Activated CD8-positive, alpha-beta T cell treated with anti-CD3 and anti-CD28 coated beads, Interleukin-2, amount 10 ng/mL, durations not matched to agents 7 days and 5 days (primary cell): ENCODE data around the gene PTH2R. TPM values are rescaled to one million over a fixed set of nuclear protein-coding genes. Genes with fewer than 3 reads are reported as not detected.
A peak's percentile ranks its signal among the peaks of the same experiment; 100 is the strongest.
"Not testable (repeated sequence)": the region's sequence is repeated elsewhere in the genome, so short reads cannot be mapped to it uniquely, and the experiment has no call there.

Source experiments
- ATAC-seq: fragments of 150-1000 bp; cut with Tn5 transposase; one replicate; pipeline ENCODE4 v1.10.0; 2021; ENCODE audit warnings: moderate library complexity
- CTCF ChIA-PET: fragments of 350-600 bp; sonication (Branson Sonifier 250); formaldehyde crosslinking; loops from one replicate; lab custom pipeline; 2021; ENCODE audit warnings: antibody characterized with exemption; lab: Charles Lee
- POLR2A ChIA-PET: fragments of 350-600 bp; sonication (Branson Sonifier 250); formaldehyde crosslinking; loops from one replicate; lab custom pipeline; 2021; ENCODE audit warnings: antibody characterized with exemption; lab: Charles Lee
- DNase-seq: peaks from one replicate; pipeline ENCODE4 v3.0.0-alpha.2; 2020
- H3K27ac Mint-ChIP-seq: one replicate; pipeline ENCODE4 v1.8.0; 2021; ENCODE audit warnings: mild to moderate bottlenecking, mixed read lengths
- H3K27me3 Mint-ChIP-seq: one replicate; pipeline ENCODE4 v1.8.0; 2021; ENCODE audit warnings: low read depth, mixed read lengths
- H3K36me3 Mint-ChIP-seq: one replicate; pipeline ENCODE4 v1.8.0; 2021; ENCODE audit warnings: low read depth, mixed read lengths
- H3K4me1 Mint-ChIP-seq: one replicate; pipeline ENCODE4 v1.8.0; 2021; ENCODE audit warnings: low read depth, mixed read lengths
- H3K4me3 Mint-ChIP-seq: one replicate; pipeline ENCODE4 v1.8.0; 2021; ENCODE audit warnings: mild to moderate bottlenecking, mixed read lengths
- H3K9me3 Mint-ChIP-seq: one replicate; pipeline ENCODE4 v1.8.0; 2022; ENCODE audit warnings: mixed read lengths; ENCODE audit not compliant: insufficient read depth
- total RNA-seq, 2 experiments: library from RNA; stranded (reverse); gene quantifications; one replicate each; pipeline ENCODE4 v1.2.3, GENCODE V29; 2021

The PTH2R gene
- total RNA-seq, 2 experiments from 2014 or later: 0.13 TPM; not detected in 1

- DNase-seq (no peak), ATAC-seq (no peak)
- Mint-ChIP-seq H3K27me3 (peaks cover 14% of the 10 kb centered on the region), H3K36me3 (no peaks in the 10 kb centered on the region), H3K4me3 (no peak overlapping the region), H3K9me3 (no peaks in the 10 kb centered on the region), H3K27ac (no peak overlapping the region), H3K4me1 (no peaks in the 10 kb centered on the region)
- ChIA-PET CTCF (no interaction called here), POLR2A (no interaction called here)
These were observed 35.5 kb upstream of the PTH2R start for GRCh38 chr2:208370881-208371633.

- peaks cover 14% of the 10 kb centered on the region for H3K27me3 Mint-ChIP-seq
- POLR2A ChIA-PET: no interaction called here
- no peaks in the 10 kb centered on the region for H3K4me1 Mint-ChIP-seq
- H3K9me3 Mint-ChIP-seq: no peaks in the 10 kb centered on the region
- H3K27ac Mint-ChIP-seq: no peak overlapping the region
- CTCF ChIA-PET: no interaction called here
- no peaks in the 10 kb centered on the region for H3K36me3 Mint-ChIP-seq
- ATAC-seq: no peak
- DNase-seq: no peak
- no peak overlapping the region for H3K4me3 Mint-ChIP-seq
These were observed 35.0 kb upstream of the PTH2R start for GRCh38 chr2:208371634-208371935.

GRCh38 chr2:208373460-208374089 is 33.0 kb upstream of the PTH2R start:
- no peak overlapping the region for H3K27ac Mint-ChIP-seq
- H3K4me1 Mint-ChIP-seq: no peaks in the 10 kb centered on the region
- POLR2A ChIA-PET: no interaction called here
- CTCF ChIA-PET: interaction anchor here (0.6 to 1.8 kb wide), 7 partner anchors 12 to 198 kb away, joined by 3 to 6 read pairs (median 3); no protein-coding TSS in a partner anchor
- no peaks in the 10 kb centered on the region for H3K36me3 Mint-ChIP-seq
- no peak for ATAC-seq
- H3K9me3 Mint-ChIP-seq: no peaks in the 10 kb centered on the region
- H3K27me3 Mint-ChIP-seq: peaks cover 14% of the 10 kb centered on the region
- peak; percentile 42 for DNase-seq
- H3K4me3 Mint-ChIP-seq: no peak overlapping the region

- ChIA-PET POLR2A (no interaction called here), CTCF (interaction anchor here (1.3 kb wide), 1 partner anchor 20 kb away, joined by 3 read pairs; no protein-coding TSS in a partner anchor)
- Mint-ChIP-seq H3K4me3 (no peak overlapping the region), H3K27ac (no peak overlapping the region), H3K27me3 (peaks cover 20% of the 10 kb centered on the region), H3K4me1 (no peaks in the 10 kb centered on the region), H3K36me3 (no peaks in the 10 kb centered on the region), H3K9me3 (no peaks in the 10 kb centered on the region)
- no peak for ATAC-seq
- DNase-seq: no peak
These were observed 31.0 kb upstream of the PTH2R start for GRCh38 chr2:208375491-208376068.

GRCh38 chr2:208377344-208377860 is 29.2 kb upstream of the PTH2R start:
- ATAC-seq, POLR2A ChIA-PET, H3K27ac Mint-ChIP-seq, DNase-seq, H3K4me3 Mint-ChIP-seq, H3K36me3 Mint-ChIP-seq, H3K4me1 Mint-ChIP-seq, CTCF ChIA-PET, H3K9me3 Mint-ChIP-seq: not testable (repeated sequence)
- peaks cover 28% of the 10 kb centered on the region for H3K27me3 Mint-ChIP-seq

- Mint-ChIP-seq H3K9me3 (no peaks in the 10 kb centered on the region), H3K27ac (no peak overlapping the region), H3K36me3 (no peaks in the 10 kb centered on the region), H3K4me3 (no peak overlapping the region), H3K4me1 (no peaks in the 10 kb centered on the region), H3K27me3 (peaks cover 39% of the 10 kb centered on the region)
- CTCF ChIA-PET: no interaction called here
- ATAC-seq (no peak), DNase-seq (no peak)
- POLR2A ChIA-PET: no interaction called here
These were observed 27.4 kb upstream of the PTH2R start for GRCh38 chr2:208379192-208379591.

- H3K27me3 Mint-ChIP-seq: peaks cover 24% of the 10 kb centered on the region
- no peak overlapping the region for H3K4me3 Mint-ChIP-seq
- CTCF ChIA-PET: no interaction called here
- no peaks in the 10 kb centered on the region for H3K9me3 Mint-ChIP-seq
- POLR2A ChIA-PET: no interaction called here
- DNase-seq: no peak
- ATAC-seq: no peak
- H3K4me1 Mint-ChIP-seq: no peaks in the 10 kb centered on the region
- H3K27ac Mint-ChIP-seq: no peak overlapping the region
- no peaks in the 10 kb centered on the region for H3K36me3 Mint-ChIP-seq
These were observed 22.0 kb upstream of the PTH2R start for GRCh38 chr2:208384637-208385036.

- peaks cover 19% of the 10 kb centered on the region for H3K27me3 Mint-ChIP-seq
- ATAC-seq: no peak
- H3K36me3 Mint-ChIP-seq: no peaks in the 10 kb centered on the region
- no peak for DNase-seq
- no peaks in the 10 kb centered on the region for H3K4me1 Mint-ChIP-seq
- ChIA-PET CTCF (no interaction called here), POLR2A (no interaction called here)
- H3K4me3 Mint-ChIP-seq: no peak overlapping the region
- H3K27ac Mint-ChIP-seq: no peak overlapping the region
- H3K9me3 Mint-ChIP-seq: no peaks in the 10 kb centered on the region
These were observed 20.1 kb upstream of the PTH2R start for GRCh38 chr2:208386541-208386940.

GRCh38 chr2:208389940-208390339 is 16.7 kb upstream of the PTH2R start:
- Mint-ChIP-seq H3K4me3 (no peak overlapping the region), H3K36me3 (no peaks in the 10 kb centered on the region), H3K9me3 (peaks cover 6% of the 10 kb centered on the region), H3K27ac (no peak overlapping the region), H3K27me3 (peaks cover 2% of the 10 kb centered on the region), H3K4me1 (no peaks in the 10 kb centered on the region)
- CTCF ChIA-PET: no interaction called here
- DNase-seq: no peak
- ATAC-seq: no peak
- POLR2A ChIA-PET: no interaction called here

GRCh38 chr2:208392300-208392699 is 14.3 kb upstream of the PTH2R start:
- Mint-ChIP-seq H3K27me3 (no peaks in the 10 kb centered on the region), H3K9me3 (peaks cover 6% of the 10 kb centered on the region), H3K4me1 (peaks cover 4% of the 10 kb centered on the region), H3K4me3 (no peak overlapping the region), H3K36me3 (no peaks in the 10 kb centered on the region), H3K27ac (no peak overlapping the region)
- POLR2A ChIA-PET: no interaction called here
- ATAC-seq (no peak), DNase-seq (no peak)
- CTCF ChIA-PET: no interaction called here

GRCh38 chr2:208396796-208397195 is 9.8 kb upstream of the PTH2R start:
- POLR2A ChIA-PET, H3K9me3 Mint-ChIP-seq, H3K4me1 Mint-ChIP-seq, H3K36me3 Mint-ChIP-seq, H3K4me3 Mint-ChIP-seq, CTCF ChIA-PET, H3K27ac Mint-ChIP-seq, ATAC-seq, DNase-seq: not testable (repeated sequence)
- peaks cover 14% of the 10 kb centered on the region for H3K27me3 Mint-ChIP-seq

GRCh38 chr2:208399201-208399600 is 7.4 kb upstream of the PTH2R start:
- POLR2A ChIA-PET: no interaction called here
- Mint-ChIP-seq H3K4me1 (peaks cover 4% of the 10 kb centered on the region), H3K9me3 (peaks cover 3% of the 10 kb centered on the region), H3K4me3 (no peak overlapping the region), H3K27me3 (peaks cover 25% of the 10 kb centered on the region), H3K36me3 (no peaks in the 10 kb centered on the region), H3K27ac (no peak overlapping the region)
- ATAC-seq (no peak), DNase-seq (no peak)
- CTCF ChIA-PET: no interaction called here
